ENCODE data around the gene SYNE1. TPM values are rescaled to one million over a fixed set of nuclear protein-coding genes. Genes with fewer than 3 reads are reported as not detected.

SYNE1 gene
- total and polyA plus RNA-seq, 8 donors: 24.4 to 56.2 (median 49.2) TPM

DNA sequence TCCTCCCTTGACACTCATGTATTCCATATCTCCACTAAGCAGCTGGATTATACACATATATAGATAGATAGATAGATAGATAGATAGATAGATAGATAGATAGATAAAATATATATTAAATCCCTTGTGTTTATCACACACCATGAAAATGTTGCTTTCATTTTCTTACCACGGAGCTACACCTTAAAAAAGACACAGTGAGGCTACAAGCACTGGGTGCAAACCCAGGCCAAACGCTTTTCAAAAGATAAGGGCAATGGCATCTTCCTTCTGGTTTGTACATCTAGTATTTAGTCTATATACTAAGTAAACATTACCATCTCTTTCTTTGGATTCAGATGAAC is 452.6 kb downstream of the SYNE1 start:
- DNase-seq (no peak), ATAC-seq (no peak), FAIRE-seq (no peak)
- Histone ChIP-seq H3K36me3 (peaks cover 0 to 6% (median 0%) of the 10 kb centered on the region in 3 donors), H3K27ac (no peak overlapping the region), H3K4me1 (no peaks in the 10 kb centered on the region), H3K9me3 (no peaks in the 10 kb centered on the region), H3K4me3 (no peak overlapping the region), H3K27me3 (no peaks in the 10 kb centered on the region)
- intact Hi-C loops (cut with DNase I): no loop called here
- TF ChIP-seq, protein P1, sequence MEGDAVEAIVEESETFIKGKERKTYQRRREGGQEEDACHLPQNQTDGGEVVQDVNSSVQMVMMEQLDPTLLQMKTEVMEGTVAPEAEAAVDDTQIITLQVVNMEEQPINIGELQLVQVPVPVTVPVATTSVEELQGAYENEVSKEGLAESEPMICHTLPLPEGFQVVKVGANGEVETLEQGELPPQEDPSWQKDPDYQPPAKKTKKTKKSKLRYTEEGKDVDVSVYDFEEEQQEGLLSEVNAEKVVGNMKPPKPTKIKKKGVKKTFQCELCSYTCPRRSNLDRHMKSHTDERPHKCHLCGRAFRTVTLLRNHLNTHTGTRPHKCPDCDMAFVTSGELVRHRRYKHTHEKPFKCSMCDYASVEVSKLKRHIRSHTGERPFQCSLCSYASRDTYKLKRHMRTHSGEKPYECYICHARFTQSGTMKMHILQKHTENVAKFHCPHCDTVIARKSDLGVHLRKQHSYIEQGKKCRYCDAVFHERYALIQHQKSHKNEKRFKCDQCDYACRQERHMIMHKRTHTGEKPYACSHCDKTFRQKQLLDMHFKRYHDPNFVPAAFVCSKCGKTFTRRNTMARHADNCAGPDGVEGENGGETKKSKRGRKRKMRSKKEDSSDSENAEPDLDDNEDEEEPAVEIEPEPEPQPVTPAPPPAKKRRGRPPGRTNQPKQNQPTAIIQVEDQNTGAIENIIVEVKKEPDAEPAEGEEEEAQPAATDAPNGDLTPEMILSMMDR (IDR thresholded peaks at IDR 0.05): no peak
- 89 to 92% methylated on average over 2 of the region's 2 CpGs for WGBS, 2 donors

DNA sequence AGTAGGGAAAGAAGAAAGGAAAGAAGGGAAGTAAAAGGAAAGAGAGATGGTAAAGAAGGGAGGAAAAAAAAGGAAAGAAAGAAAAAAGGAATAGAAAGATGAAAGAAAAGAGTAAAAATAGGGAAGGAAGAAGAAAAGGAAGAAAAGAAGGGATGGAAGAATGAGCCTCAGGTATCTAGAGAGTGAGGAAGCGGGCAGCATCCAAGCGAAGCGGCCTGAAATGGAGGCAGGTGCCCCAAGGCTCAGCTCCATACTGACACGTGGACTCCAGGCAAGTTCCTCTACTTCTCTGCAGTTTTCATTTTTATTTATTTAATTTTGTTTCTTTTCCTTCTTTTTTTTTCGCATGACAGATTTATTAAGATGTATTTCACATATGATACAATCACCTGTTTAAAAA is 456.6 kb downstream of the SYNE1 start:
- DNase-seq (no peak), ATAC-seq (no peak), FAIRE-seq (no peak)
- intact Hi-C loops (cut with DNase I): no loop called here
- no peak overlapping the region for H3K4me3 ChIP-seq
- no peaks in the 10 kb centered on the region for H3K27me3 ChIP-seq
- peaks cover 0 to 8% (median 0%) of the 10 kb centered on the region in 3 donors for H3K36me3 ChIP-seq
- H3K9me3 ChIP-seq: no peaks in the 10 kb centered on the region
- TF ChIP-seq, protein P1 (IDR thresholded peaks at IDR 0.05): no peak
- 96% methylated on average over 5 of the region's 5 CpGs for WGBS, 2 donors
- H3K4me1 ChIP-seq: no peaks in the 10 kb centered on the region
- H3K27ac ChIP-seq: no peak overlapping the region

DNA sequence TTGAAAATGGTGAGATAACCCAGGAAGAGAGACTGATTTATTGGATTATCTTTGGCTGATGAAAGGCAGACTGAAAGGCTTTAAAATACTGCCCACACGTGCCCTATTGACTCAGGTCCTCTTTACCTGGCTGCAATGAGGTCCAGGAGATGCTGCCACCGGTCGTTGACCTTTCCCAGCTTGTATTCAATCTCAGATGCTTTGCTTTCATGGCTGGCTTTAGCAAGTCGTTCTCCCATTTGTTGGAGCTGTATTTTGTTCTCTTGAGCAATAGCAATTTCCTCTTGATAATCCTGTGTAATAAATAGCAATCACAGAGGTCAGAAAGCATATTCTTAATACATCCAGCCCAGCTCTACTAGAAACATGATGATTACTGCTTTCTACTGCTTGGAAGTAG is 460.9 kb downstream of the SYNE1 start:
- Histone ChIP-seq H3K36me3 (peaks cover 0 to 30% (median 4%) of the 10 kb centered on the region in 3 donors), H3K4me1 (no peaks in the 10 kb centered on the region), H3K9me3 (no peaks in the 10 kb centered on the region), H3K27me3 (no peaks in the 10 kb centered on the region), H3K27ac (no peak overlapping the region), H3K4me3 (no peak overlapping the region)
- FAIRE-seq (no peak), DNase-seq (no peak), ATAC-seq (no peak)
- intact Hi-C loops (cut with DNase I): no loop called here
- WGBS, 2 donors: 77 to 82% methylated on average over 4 of the region's 4 CpGs
- TF ChIP-seq, protein P1 (IDR thresholded peaks at IDR 0.05): no peak

DNA sequence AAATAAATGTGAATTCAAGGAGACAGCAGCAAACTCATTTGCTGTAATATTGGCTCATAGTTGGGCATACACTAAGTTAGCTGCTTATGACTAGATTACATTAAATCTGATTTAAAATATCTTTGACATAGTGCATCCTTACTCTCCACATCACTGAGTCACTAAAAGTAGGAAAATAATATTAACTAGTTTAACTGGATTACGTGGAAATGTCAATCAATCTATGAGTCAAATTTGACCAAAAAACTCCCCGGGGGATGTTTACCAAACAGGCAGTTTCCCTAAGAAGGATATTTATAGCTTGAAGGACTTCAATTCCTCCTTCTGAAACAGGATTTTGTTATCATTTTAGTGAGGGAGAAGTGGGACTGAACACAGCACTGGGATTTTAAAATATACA is 463.2 kb downstream of the SYNE1 start:
- H3K9me3 ChIP-seq: no peaks in the 10 kb centered on the region
- TF ChIP-seq, protein P1 (IDR thresholded peaks at IDR 0.05): no peak
- peaks cover 0 to 30% (median 4%) of the 10 kb centered on the region in 3 donors for H3K36me3 ChIP-seq
- no peak overlapping the region for H3K4me3 ChIP-seq
- WGBS, 2 donors: 77 to 78% methylated on average over 2 of the region's 2 CpGs
- DNase-seq (no peak), FAIRE-seq (no peak), ATAC-seq (no peak)
- no peaks in the 10 kb centered on the region for H3K27me3 ChIP-seq
- H3K4me1 ChIP-seq: no peaks in the 10 kb centered on the region
- no peak overlapping the region for H3K27ac ChIP-seq
- intact Hi-C loops (cut with DNase I): no loop called here

DNA sequence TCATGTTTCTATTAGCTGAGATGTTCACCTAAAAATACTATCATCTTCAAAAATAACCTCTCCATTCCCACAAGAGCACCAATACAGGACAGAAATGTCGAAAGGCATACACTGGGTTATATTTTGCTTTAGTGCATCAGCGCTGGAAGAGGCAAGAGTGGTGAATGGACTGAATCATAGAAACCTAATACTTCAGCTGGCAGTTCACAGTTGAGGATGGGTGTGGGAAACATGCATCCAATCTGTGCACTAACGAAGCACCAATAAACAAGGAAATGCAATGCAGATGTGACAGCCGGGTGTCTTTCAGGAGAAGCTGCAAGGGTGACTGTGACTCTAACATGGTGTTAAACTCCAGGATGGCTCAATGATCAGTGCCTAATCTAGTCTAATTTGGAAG is 463.8 kb downstream of the SYNE1 start:
- H3K9me3 ChIP-seq: no peaks in the 10 kb centered on the region
- no peak overlapping the region for H3K4me3 ChIP-seq
- ATAC-seq (no peak), FAIRE-seq (no peak), DNase-seq (no peak)
- H3K27me3 ChIP-seq: no peaks in the 10 kb centered on the region
- H3K27ac ChIP-seq: no peak overlapping the region
- 93 to 95% methylated on average over 4 of the region's 4 CpGs for WGBS, 2 donors
- intact Hi-C loops (cut with DNase I): no loop called here
- TF ChIP-seq, protein P1 (IDR thresholded peaks at IDR 0.05): no peak
- no peaks in the 10 kb centered on the region for H3K4me1 ChIP-seq
- peaks cover 0 to 30% (median 4%) of the 10 kb centered on the region in 3 donors for H3K36me3 ChIP-seq
